IPS-11a (cell line): ENCODE results near the gene TMEM42.

Source experiments
- H3K4me3 ChIP-seq: one replicate; pipeline ENCODE4 v1.5.1; 2013; ENCODE audit warnings: low read depth, low read length, control low read depth

TMEM42 gene

DNA sequence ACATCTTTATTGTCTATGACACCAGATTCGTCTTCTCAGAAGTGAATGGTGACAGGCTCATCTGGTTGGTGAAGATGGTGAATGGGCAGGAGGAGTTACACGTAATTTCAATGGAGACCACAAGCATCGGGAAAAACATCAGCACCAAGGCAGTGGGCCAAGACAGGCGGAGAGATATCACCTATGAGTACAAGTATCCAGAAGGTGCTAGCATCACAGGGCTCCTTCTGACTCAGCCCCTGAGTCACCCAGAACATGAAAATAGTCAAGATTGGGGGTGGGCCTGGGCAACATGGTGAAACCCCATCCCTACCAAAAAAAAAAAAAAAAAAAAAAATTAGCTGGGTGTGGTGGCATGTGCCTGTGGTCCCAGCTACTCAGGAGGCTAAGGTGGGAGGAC, 45.3 kb downstream of the TMEM42 start:
- no peak overlapping the region for H3K4me3 ChIP-seq

DNA sequence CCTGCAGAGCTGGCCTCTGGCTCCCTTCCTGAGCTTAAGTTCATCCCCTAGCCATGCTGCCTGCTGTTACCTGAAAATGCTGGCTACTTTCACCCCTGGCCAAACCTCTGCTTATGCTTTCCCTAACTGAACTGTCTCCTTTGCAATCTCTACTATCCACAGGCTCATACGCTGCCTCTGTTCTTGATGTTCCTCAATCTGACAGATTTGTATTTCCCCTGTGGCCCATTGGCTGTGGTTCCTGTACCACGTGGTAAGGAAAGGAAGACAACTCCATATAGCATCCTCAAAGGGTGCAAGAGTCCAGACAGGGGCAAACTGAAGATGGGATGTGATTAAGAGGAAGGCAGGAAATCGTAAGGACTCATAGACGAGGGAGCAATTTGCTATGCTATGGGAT, 45.9 kb downstream of the TMEM42 start:
- H3K4me3 ChIP-seq = no peak overlapping the region

- H3K4me3 ChIP-seq = no peak overlapping the region
Measured at GRCh38 chr3:44909063-44909462, 47.4 kb downstream of the TMEM42 start.

GRCh38 chr3:44910693-44911092, 49.0 kb downstream of the TMEM42 start:
- H3K4me3 ChIP-seq = no peak overlapping the region

GRCh38 chr3:44913868-44914468, 52.3 kb downstream of the TMEM42 start:
- no peak overlapping the region for H3K4me3 ChIP-seq

- no peak overlapping the region for H3K4me3 ChIP-seq
Measured at GRCh38 chr3:44914936-44915335, 53.2 kb downstream of the TMEM42 start.
